AG08396 (cell line): ENCODE data around the gene DXO.
"Not testable (repeated sequence)": the region's sequence is repeated elsewhere in the genome, so short reads cannot be mapped to it uniquely, and the experiment has no call there.

Source experiments
- DNase-seq: peaks from one replicate; pipeline ENCODE4 v3.0.0; 2012; ENCODE audit warnings: low spot score, mixed read lengths

DXO gene

DNA sequence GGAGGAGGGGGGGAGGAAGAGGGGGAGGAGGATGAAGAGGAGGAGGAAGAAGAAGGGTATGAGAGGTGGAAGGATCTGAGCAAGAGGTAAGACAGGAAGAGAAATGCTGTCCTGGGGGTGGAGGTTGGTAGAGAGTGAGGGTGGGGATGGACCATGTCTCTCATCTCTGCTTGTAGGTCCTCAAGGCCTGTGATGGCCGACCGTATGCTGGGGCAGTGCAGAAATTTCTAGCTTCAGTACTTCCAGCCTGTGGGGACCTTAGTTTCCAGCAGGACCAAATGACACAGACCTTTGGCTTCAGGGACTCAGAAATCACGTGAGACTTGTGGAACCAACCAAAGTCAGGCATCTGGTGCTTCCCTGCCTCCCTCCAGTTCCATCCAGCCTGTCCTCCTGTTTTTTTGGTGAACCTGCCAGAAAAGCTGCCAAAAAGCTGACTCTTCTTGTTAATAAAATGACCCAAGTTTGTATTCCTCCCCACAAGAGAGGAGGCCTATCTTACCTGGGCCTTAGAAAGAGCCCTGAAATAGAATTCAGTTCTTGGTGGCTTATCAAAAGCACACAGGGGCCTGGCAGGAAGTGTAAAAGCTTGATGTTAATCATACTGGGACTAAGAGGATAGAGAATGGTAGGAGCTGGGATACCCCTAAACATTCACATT, 7.4 kb upstream of the DXO start:
- DNase-seq = no peak

DNA sequence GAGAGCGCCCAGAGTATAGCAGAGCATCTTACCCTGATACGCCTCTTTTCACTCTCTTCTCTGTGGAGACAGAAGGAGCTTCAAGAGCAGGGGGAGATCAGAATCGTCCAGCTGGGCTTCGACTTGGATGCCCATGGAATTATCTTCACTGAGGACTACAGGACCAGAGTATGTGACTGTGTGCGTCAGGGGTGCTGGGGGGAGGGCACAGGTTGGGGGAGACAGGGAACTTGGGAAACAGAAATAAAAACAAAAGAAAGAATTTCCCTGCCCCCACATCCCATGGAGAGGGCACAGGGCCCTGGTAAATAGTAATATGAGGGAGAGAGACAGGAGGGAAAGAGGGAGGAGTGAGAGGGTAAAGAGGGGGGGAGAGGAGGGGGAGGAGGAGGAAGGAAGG, 6.9 kb upstream of the DXO start:
- DNase-seq = no peak

DNA sequence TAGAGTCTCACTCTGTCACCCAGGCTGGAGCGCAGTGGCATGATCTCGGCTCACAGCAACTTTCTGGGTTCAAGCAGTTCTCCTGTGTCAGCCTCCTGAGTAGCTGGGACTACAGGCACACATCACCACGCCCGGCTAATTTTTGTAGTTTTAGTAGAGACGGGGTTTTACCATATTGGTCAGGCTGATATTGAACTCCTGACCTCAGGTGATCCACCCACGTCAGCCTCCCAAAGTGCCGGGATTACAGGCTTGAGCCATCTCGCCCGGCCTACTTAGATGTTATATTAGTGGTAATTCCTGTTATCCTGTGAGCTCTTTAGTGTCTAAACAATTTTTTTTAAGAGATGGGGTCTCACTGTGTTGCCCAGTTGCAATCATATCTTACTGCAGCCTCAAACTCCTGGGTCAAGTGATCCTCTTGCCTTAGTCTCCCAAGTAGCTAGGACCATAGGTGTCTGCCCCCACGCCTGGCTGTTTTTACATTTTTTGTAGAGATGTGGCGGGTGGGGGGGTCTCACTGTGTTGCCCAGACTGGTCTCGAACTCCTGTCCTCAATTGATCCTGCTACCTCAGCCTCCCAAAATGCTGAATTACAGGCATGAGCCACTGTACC, 6.0 kb upstream of the DXO start:
- no peak for DNase-seq

DNA sequence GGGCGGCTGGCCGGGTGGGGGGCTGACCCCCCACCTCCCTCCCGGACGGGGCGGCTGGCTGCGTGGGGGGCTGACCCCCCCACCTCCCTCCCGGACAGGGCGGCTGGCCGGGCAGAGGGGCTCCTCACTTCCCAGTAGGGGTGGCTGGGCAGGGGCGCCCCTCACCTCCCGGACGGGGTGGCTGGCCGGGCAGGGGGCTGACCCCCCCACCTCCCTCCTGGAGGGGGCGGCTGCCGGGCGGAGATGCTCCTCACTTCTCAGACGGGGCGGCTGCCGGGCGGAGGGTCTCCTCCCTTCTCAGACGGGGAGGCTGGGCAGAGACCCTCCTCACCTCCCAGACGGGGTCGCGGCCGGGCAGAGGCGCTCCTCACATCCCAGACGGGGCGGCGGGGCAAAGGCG, 4.1 kb upstream of the DXO start:
- not testable (repeated sequence) for DNase-seq

- DNase-seq = peak; percentile 73
Observed at GRCh38 chr6:31972709-31973350, 892 bp upstream of the DXO start.

GRCh38 chr6:31971279-31971992, 502 bp downstream of the DXO start:
- DNase-seq = no peak

- DNase-seq = no peak
Observed at GRCh38 chr6:31970604-31971271, 1.2 kb downstream of the DXO start.

GRCh38 chr6:31969712-31970603, 2.0 kb downstream of the DXO start:
- peak; percentile 39 for DNase-seq

DNA sequence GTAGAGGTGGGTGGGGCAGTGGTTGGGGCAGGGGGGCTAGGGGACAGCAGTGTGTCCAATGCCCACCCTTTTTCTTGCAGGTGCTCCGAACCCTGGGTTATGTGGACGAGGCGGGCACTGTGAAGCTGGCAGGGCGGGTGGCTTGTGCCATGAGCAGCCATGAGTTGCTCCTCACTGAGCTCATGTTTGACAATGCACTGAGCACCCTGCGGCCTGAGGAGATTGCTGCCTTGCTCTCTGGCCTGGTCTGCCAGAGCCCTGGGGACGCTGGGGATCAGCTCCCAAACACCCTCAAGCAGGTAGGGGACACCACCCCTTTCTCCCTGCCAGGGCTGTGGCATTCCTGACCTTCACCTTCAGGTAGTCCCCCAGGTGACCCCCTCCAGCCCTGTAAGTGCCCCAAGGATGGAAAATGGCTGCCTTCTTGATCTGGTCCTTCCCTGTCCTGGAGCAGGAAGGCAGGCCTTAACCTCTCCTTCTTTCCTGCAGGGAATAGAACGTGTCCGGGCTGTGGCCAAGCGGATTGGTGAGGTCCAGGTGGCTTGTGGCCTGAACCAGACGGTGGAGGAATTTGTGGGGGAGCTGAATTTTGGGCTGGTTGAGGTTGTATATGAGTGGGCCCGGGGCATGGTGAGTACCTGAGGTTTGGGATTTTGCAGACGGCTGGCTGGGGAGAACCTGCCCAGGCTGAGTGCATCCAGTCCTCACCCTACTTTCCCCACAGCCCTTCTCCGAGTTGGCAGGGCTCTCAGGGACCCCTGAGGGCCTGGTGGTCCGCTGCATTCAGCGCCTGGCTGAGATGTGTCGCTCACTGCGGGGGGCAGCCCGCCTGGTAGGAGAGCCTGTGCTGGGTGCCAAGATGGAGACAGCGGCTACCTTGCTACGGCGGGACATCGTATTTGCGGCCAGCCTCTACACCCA, 2.9 kb downstream of the DXO start:
- no peak for DNase-seq

- no peak for DNase-seq
Observed at GRCh38 chr6:31968326-31968725, 3.6 kb downstream of the DXO start.

- DNase-seq = no peak
Observed at GRCh38 chr6:31967926-31968320, 4.0 kb downstream of the DXO start.

DNA sequence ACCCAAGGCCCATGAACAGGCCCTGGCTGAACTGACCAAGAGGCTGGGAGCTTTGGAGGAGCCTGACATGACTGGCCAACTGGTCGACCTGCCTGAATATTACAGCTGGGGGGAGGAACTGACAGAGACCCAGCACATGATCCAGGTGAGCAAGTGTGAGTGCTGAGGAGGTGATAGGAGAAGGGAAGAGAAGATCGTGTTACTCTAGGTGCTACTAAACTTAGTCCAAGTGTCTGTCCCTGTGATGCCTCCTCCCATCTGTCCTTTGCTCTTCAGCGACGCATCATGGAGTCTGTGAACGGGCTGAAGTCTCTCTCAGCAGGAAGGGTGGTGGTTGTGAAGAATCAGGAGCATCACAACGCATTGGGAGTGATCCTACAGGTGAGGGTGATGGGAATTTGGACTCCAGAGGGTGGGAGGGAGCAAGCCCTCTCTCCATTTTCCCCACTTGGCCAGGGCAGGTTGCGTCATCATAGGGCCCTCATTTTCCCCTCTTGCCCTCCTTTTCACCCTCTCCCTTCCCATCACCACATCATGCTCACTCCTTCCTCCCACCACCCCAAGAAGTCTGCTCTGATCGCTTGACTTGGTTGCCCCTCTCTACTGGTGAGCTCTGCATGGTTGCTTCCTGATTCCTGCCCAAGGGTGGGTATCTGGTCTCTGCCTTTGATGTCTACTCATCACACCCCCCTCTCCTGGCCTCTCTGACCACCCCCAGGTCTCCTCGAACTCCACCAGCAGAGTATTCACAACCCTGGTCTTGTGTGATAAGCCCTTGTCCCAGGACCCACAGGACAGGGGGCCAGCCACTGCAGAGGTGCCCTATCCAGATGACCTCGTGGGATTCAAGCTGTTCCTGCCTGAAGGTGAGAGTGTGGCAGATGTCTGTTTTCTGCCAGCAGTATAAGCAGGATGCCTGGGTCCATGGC, 4.7 kb downstream of the DXO start:
- no peak for DNase-seq

- DNase-seq = no peak
Observed at GRCh38 chr6:31966506-31966905, 5.4 kb downstream of the DXO start.

DNA sequence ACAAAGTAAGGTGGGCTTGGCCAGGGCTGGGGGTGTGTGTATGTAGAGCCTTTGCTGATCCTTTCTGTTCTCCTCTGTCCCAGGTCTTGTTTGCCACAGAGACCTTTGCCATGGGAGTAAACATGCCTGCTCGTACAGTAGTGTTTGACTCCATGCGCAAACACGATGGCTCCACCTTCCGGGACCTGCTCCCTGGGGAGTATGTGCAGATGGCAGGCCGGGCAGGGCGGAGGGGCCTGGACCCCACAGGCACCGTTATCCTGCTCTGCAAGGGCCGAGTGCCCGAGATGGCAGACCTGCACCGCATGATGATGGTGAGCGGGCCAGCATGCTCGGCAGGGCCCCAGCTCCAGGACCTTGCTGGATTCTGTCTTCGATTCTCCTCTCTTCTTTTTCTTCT, 6.2 kb downstream of the DXO start:
- DNase-seq = no peak

GRCh38 chr6:31963921-31964320, 8.0 kb downstream of the DXO start:
- DNase-seq = no peak

GRCh38 chr6:31961616-31962015, 10.3 kb downstream of the DXO start:
- no peak for DNase-seq

GRCh38 chr6:31958741-31959739, 12.9 kb downstream of the DXO start, which contains the start of the genes NELFE and SKIC2:
Gene NELFE (minus strand): TSS chr6:31958971. CDS start chr6:31958446, 525 bp downstream.
Gene SKIC2 (plus strand): TSS chr6:31959175. CDS start chr6:31959193, 18 bp downstream.
- peak; percentile 99 for DNase-seq

GRCh38 chr6:31958412-31958740, 13.6 kb downstream of the DXO start:
- peak; percentile 28 for DNase-seq
